Cardiac septum (tissue), 1 donor: ENCODE results near the gene SMU1. TPM values are rescaled to one million over a fixed set of nuclear protein-coding genes. Genes with fewer than 3 reads are reported as not detected.
"Not testable (repeated sequence)": the region's sequence is repeated elsewhere in the genome, so short reads cannot be mapped to it uniquely, and the experiment has no call there.

ENCODE experiments used
- DNase-seq: peaks from one replicate; pipeline ENCODE4 v3.0.0-alpha.2; 2020; ENCODE audit warnings: low spot score
- intact Hi-C: fragments of 100-400 bp; cut with DNase I; formaldehyde crosslinking; loops from one replicate; pipeline ENCODE4 v1.14.0; 2022
- total RNA-seq: library from RNA; stranded (reverse); fragmentation: NEBNext Ultra II Directional; extraction: Animal tissue kit (Norgen Biotek cat#: 25700); gene quantifications from one replicate; pipeline ENCODE4 v1.2.1, GENCODE V29; 2021
- donor health status: DM: no; HTN: no; CAD: no.

The SMU1 gene
- total RNA-seq, 1 donor from 2014 or later, result 16.4 TPM

- intact Hi-C loops, result loop anchor here (10.0 kb wide), 1 partner anchor 640 kb away; the partner anchor contains the start of gene ACO1
- no peak for DNase-seq
Observed at GRCh38 chr9:33024126-33024965, 52.1 kb downstream of the SMU1 start.

GRCh38 chr9:33023661-33024060 lies 52.8 kb downstream of the SMU1 start:
- intact Hi-C loops, result loop anchor here (10.0 kb wide), 1 partner anchor 639 kb away; the partner anchor contains the start of gene ACO1
- no peak for DNase-seq

GRCh38 chr9:33022755-33023154 lies 53.7 kb downstream of the SMU1 start:
- intact Hi-C loops, result loop anchor here (10.0 kb wide), 1 partner anchor 638 kb away; the partner anchor contains the start of gene ACO1
- no peak for DNase-seq

- no peak for DNase-seq
- intact Hi-C loops, result loop anchor here (10.0 kb wide), 1 partner anchor 638 kb away; the partner anchor contains the start of gene ACO1
Observed at GRCh38 chr9:33022303-33022702, 54.2 kb downstream of the SMU1 start.

- intact Hi-C loops, result loop anchor here (10.0 kb wide), 1 partner anchor 635 kb away; the partner anchor contains the start of gene ACO1
- no peak for DNase-seq
Observed at GRCh38 chr9:33019797-33020196, 56.7 kb downstream of the SMU1 start.

- intact Hi-C loops, result no loop called here
- no peak for DNase-seq
Observed at GRCh38 chr9:33017283-33018041, 59.0 kb downstream of the SMU1 start.

- intact Hi-C loops, result no loop called here
- no peak for DNase-seq
Observed at GRCh38 chr9:33014665-33015014, 61.8 kb downstream of the SMU1 start.

GRCh38 chr9:33013962-33014664 lies 62.4 kb downstream of the SMU1 start:
- intact Hi-C loops, result no loop called here
- DNase-seq, result no peak

- intact Hi-C loops, result no loop called here
- no peak for DNase-seq
Observed at GRCh38 chr9:33012328-33013069, 64.0 kb downstream of the SMU1 start.

- intact Hi-C loops, result no loop called here
- no peak for DNase-seq
Observed at GRCh38 chr9:33011831-33012230, 64.6 kb downstream of the SMU1 start.

GRCh38 chr9:33007755-33008154 lies 68.7 kb downstream of the SMU1 start:
- intact Hi-C loops, result no loop called here
- DNase-seq, result no peak

GRCh38 chr9:33005335-33005734 lies 71.1 kb downstream of the SMU1 start:
- DNase-seq, intact Hi-C loops: not testable (repeated sequence)

- intact Hi-C loops, result loop anchor here (2.0 kb wide), 1 partner anchor 44 kb away; no protein-coding TSS in a partner anchor
- not testable (repeated sequence) for DNase-seq
Observed at GRCh38 chr9:33000682-33001055, 75.8 kb downstream of the SMU1 start.

GRCh38 chr9:32992595-32993238 lies 83.8 kb downstream of the SMU1 start:
- no peak for DNase-seq
- intact Hi-C loops, result no loop called here

GRCh38 chr9:32991897-32992594 lies 84.4 kb downstream of the SMU1 start:
- DNase-seq, result no peak
- intact Hi-C loops, result no loop called here
